Stimulated activated CD4-positive, alpha-beta T cell treated with anti-CD3 and anti-CD28 coated beads, Interleukin-1b, Interleukin-23, amount 100 ng/mL, for 1 hour (primary cell): Measurements from ENCODE around the gene TMEM255B.

ENCODE experiments used
- DNase-seq, 2 donors: peaks; one replicate each; pipeline ENCODE4 v3.0.0-alpha.2; 2020; ENCODE audit warnings: low read depth in 2 of 2

The TMEM255B gene

GRCh38 chr13:113862191-113862930 lies 103.3 kb downstream of the TMEM255B start:
- no peak for DNase-seq

- no peak for DNase-seq
Observed at GRCh38 chr13:113862931-113863523, 104.0 kb downstream of the TMEM255B start.

- no peak for DNase-seq
Observed at GRCh38 chr13:113863524-113864272, 104.7 kb downstream of the TMEM255B start, which contains the start of gene GAS6. Gene GAS6, minus strand, starts transcription at chr13:113864076. Its CDS starts 156 bp downstream, at chr13:113863920.

GRCh38 chr13:113864273-113864890 lies 105.4 kb downstream of the TMEM255B start:
- DNase-seq: no peak

- no peak for DNase-seq
Observed at GRCh38 chr13:113865427-113865826, 106.4 kb downstream of the TMEM255B start.
